ENCODE results near the gene TMEM132E.

TMEM132E gene

GRCh38 chr17:34623856-34624766 is 44.7 kb downstream of the TMEM132E start:
- peaks cover 9% of the 10 kb centered on the region for H3K4me1 ChIP-seq (ENCODE audit: control insufficient read depth, low read depth, low read length)
- H3K36me3 ChIP-seq (ENCODE audit: control insufficient read depth, insufficient read depth, low read length), result no peaks in the 10 kb centered on the region
- H4K8ac ChIP-seq (ENCODE audit: low read depth, low read length), result no peak overlapping the region
- H3K56ac ChIP-seq (ENCODE audit: low read length), result no peak overlapping the region
- no peak overlapping the region for H2BK120ac ChIP-seq (ENCODE audit: low read depth, low read length)
- no peak overlapping the region for H3K27ac ChIP-seq (ENCODE audit: low read depth, low read length)
- H3K27me3 ChIP-seq (ENCODE audit: insufficient read depth, low read length, poor library complexity), result no peaks in the 10 kb centered on the region
- no peak for DNase-seq
- no peak overlapping the region for H3K4ac ChIP-seq (ENCODE audit: low read depth, low read length)
- H2AK5ac ChIP-seq (ENCODE audit: low read length), result no peak overlapping the region
- no peak overlapping the region for H3K18ac ChIP-seq (ENCODE audit: low read length)
- no peak overlapping the region for H3K4me3 ChIP-seq (ENCODE audit: low read length)
- H4K5ac ChIP-seq (ENCODE audit: low read length), result no peak overlapping the region
- no peaks in the 10 kb centered on the region for H3K79me2 ChIP-seq (ENCODE audit: control insufficient read depth, insufficient read depth, low read length)
- H3K4me2 ChIP-seq (ENCODE audit: low read length), result no peak overlapping the region
- peak overlapping the region; percentile 50 for H3K23ac ChIP-seq (ENCODE audit: low read length)
- no peak overlapping the region for H2BK15ac ChIP-seq (replicated peaks; ENCODE audit: low read depth)
- H3K79me1 ChIP-seq (ENCODE audit: low read length), result no peaks in the 10 kb centered on the region
- no peak overlapping the region for H3K9ac ChIP-seq (ENCODE audit: low read length)
- no CpG with 5 or more reads among the region's 12 CpGs for WGBS (ENCODE audit: extremely low coverage, insufficient coverage, low lambda C conversion rate)
- H2BK5ac ChIP-seq (ENCODE audit: low read length), result no peak overlapping the region

GRCh38 chr17:34624767-34625383 is 45.5 kb downstream of the TMEM132E start:
- H4K8ac ChIP-seq (ENCODE audit: low read depth, low read length), result no peak overlapping the region
- no peak overlapping the region for H3K23ac ChIP-seq (ENCODE audit: low read length)
- no peak overlapping the region for H2AK5ac ChIP-seq (ENCODE audit: low read length)
- no peak overlapping the region for H3K9ac ChIP-seq (ENCODE audit: low read length)
- no peak overlapping the region for H3K4ac ChIP-seq (ENCODE audit: low read depth, low read length)
- no CpG with 5 or more reads among the region's 7 CpGs for WGBS (ENCODE audit: extremely low coverage, insufficient coverage, low lambda C conversion rate)
- no peak overlapping the region for H4K5ac ChIP-seq (ENCODE audit: low read length)
- DNase-seq, result peak; percentile 56
- H2BK15ac ChIP-seq (replicated peaks; ENCODE audit: low read depth), result no peak overlapping the region
- no peaks in the 10 kb centered on the region for H3K27me3 ChIP-seq (ENCODE audit: insufficient read depth, low read length, poor library complexity)
- H3K36me3 ChIP-seq (ENCODE audit: control insufficient read depth, insufficient read depth, low read length), result no peaks in the 10 kb centered on the region
- H2BK120ac ChIP-seq (ENCODE audit: low read depth, low read length), result no peak overlapping the region
- H3K4me2 ChIP-seq (ENCODE audit: low read length), result no peak overlapping the region
- no peak overlapping the region for H3K4me3 ChIP-seq (ENCODE audit: low read length)
- peaks cover 9% of the 10 kb centered on the region for H3K4me1 ChIP-seq (ENCODE audit: control insufficient read depth, low read depth, low read length)
- H3K79me1 ChIP-seq (ENCODE audit: low read length), result no peaks in the 10 kb centered on the region
- H2BK5ac ChIP-seq (ENCODE audit: low read length), result no peak overlapping the region
- H3K56ac ChIP-seq (ENCODE audit: low read length), result no peak overlapping the region
- no peak overlapping the region for H3K27ac ChIP-seq (ENCODE audit: low read depth, low read length)
- no peaks in the 10 kb centered on the region for H3K79me2 ChIP-seq (ENCODE audit: control insufficient read depth, insufficient read depth, low read length)
- H3K18ac ChIP-seq (ENCODE audit: low read length), result no peak overlapping the region

GRCh38 chr17:34626121-34626681 is 46.8 kb downstream of the TMEM132E start:
- Histone ChIP-seq H3K27ac (ENCODE audit: low read depth, low read length) (no peak overlapping the region), H2BK120ac (ENCODE audit: low read depth, low read length) (no peak overlapping the region), H4K5ac (ENCODE audit: low read length) (no peak overlapping the region), H4K8ac (ENCODE audit: low read depth, low read length) (no peak overlapping the region), H3K56ac (ENCODE audit: low read length) (no peak overlapping the region), H3K4me2 (ENCODE audit: low read length) (no peak overlapping the region), H3K18ac (ENCODE audit: low read length) (no peak overlapping the region), H3K36me3 (ENCODE audit: control insufficient read depth, insufficient read depth, low read length) (no peaks in the 10 kb centered on the region), H3K23ac (ENCODE audit: low read length) (no peak overlapping the region), H2BK15ac (replicated peaks; ENCODE audit: low read depth) (no peak overlapping the region), H3K4ac (ENCODE audit: low read depth, low read length) (no peak overlapping the region), H3K79me2 (ENCODE audit: control insufficient read depth, insufficient read depth, low read length) (no peaks in the 10 kb centered on the region), H3K79me1 (ENCODE audit: low read length) (no peaks in the 10 kb centered on the region), H3K4me1 (ENCODE audit: control insufficient read depth, low read depth, low read length) (peaks cover 9% of the 10 kb centered on the region), H3K4me3 (ENCODE audit: low read length) (no peak overlapping the region), H3K9ac (ENCODE audit: low read length) (no peak overlapping the region), H3K27me3 (ENCODE audit: insufficient read depth, low read length, poor library complexity) (no peaks in the 10 kb centered on the region), H2BK5ac (ENCODE audit: low read length) (no peak overlapping the region), H2AK5ac (ENCODE audit: low read length) (no peak overlapping the region)
- DNase-seq, result peak; percentile 49
- no CpG with 5 or more reads among the region's 53 CpGs for WGBS (ENCODE audit: extremely low coverage, insufficient coverage, low lambda C conversion rate)

- H3K27me3 ChIP-seq (ENCODE audit: insufficient read depth, low read length, poor library complexity), result no peaks in the 10 kb centered on the region
- no peak overlapping the region for H2BK15ac ChIP-seq (replicated peaks; ENCODE audit: low read depth)
- no peak for DNase-seq
- no peaks in the 10 kb centered on the region for H3K79me2 ChIP-seq (ENCODE audit: control insufficient read depth, insufficient read depth, low read length)
- no peak overlapping the region for H3K56ac ChIP-seq (ENCODE audit: low read length)
- no peak overlapping the region for H3K4ac ChIP-seq (ENCODE audit: low read depth, low read length)
- H3K23ac ChIP-seq (ENCODE audit: low read length), result no peak overlapping the region
- no peaks in the 10 kb centered on the region for H3K79me1 ChIP-seq (ENCODE audit: low read length)
- no peak overlapping the region for H3K9ac ChIP-seq (ENCODE audit: low read length)
- H3K36me3 ChIP-seq (ENCODE audit: control insufficient read depth, insufficient read depth, low read length), result no peaks in the 10 kb centered on the region
- no peak overlapping the region for H3K18ac ChIP-seq (ENCODE audit: low read length)
- no peak overlapping the region for H3K4me3 ChIP-seq (ENCODE audit: low read length)
- H4K8ac ChIP-seq (ENCODE audit: low read depth, low read length), result no peak overlapping the region
- H2BK5ac ChIP-seq (ENCODE audit: low read length), result no peak overlapping the region
- H2BK120ac ChIP-seq (ENCODE audit: low read depth, low read length), result no peak overlapping the region
- no CpG with 5 or more reads among the region's 8 CpGs for WGBS (ENCODE audit: extremely low coverage, insufficient coverage, low lambda C conversion rate)
- peaks cover 6% of the 10 kb centered on the region for H3K4me1 ChIP-seq (ENCODE audit: control insufficient read depth, low read depth, low read length)
- H3K27ac ChIP-seq (ENCODE audit: low read depth, low read length), result no peak overlapping the region
- H4K5ac ChIP-seq (ENCODE audit: low read length), result no peak overlapping the region
- H2AK5ac ChIP-seq (ENCODE audit: low read length), result no peak overlapping the region
- H3K4me2 ChIP-seq (ENCODE audit: low read length), result no peak overlapping the region
Measured at GRCh38 chr17:34628879-34629278, 49.5 kb downstream of the TMEM132E start.

GRCh38 chr17:34633351-34633750 is 54.0 kb downstream of the TMEM132E start:
- no CpG with 5 or more reads among the region's 4 CpGs for WGBS (ENCODE audit: extremely low coverage, insufficient coverage, low lambda C conversion rate)
- DNase-seq, result peak; percentile 31
- no peaks in the 10 kb centered on the region for H3K27me3 ChIP-seq (ENCODE audit: insufficient read depth, low read length, poor library complexity)

More at GRCh38 chr17:34633351-34633750, 54.0 kb downstream of the TMEM132E start:
- Histone ChIP-seq H4K5ac (ENCODE audit: low read length) (no peak overlapping the region), H2BK120ac (ENCODE audit: low read depth, low read length) (no peak overlapping the region), H4K8ac (ENCODE audit: low read depth, low read length) (no peak overlapping the region), H2BK5ac (ENCODE audit: low read length) (no peak overlapping the region), H3K9ac (ENCODE audit: low read length) (no peak overlapping the region), H3K4me3 (ENCODE audit: low read length) (no peak overlapping the region), H3K79me1 (ENCODE audit: low read length) (no peaks in the 10 kb centered on the region), H2AK5ac (ENCODE audit: low read length) (no peak overlapping the region), H2BK15ac (replicated peaks; ENCODE audit: low read depth) (no peak overlapping the region), H3K56ac (ENCODE audit: low read length) (no peak overlapping the region), H3K4ac (ENCODE audit: low read depth, low read length) (no peak overlapping the region), H3K79me2 (ENCODE audit: control insufficient read depth, insufficient read depth, low read length) (no peaks in the 10 kb centered on the region), H3K4me2 (ENCODE audit: low read length) (no peak overlapping the region), H3K4me1 (ENCODE audit: control insufficient read depth, low read depth, low read length) (no peaks in the 10 kb centered on the region), H3K23ac (ENCODE audit: low read length) (no peak overlapping the region), H3K36me3 (ENCODE audit: control insufficient read depth, insufficient read depth, low read length) (no peaks in the 10 kb centered on the region), H3K18ac (ENCODE audit: low read length) (no peak overlapping the region), H3K27ac (ENCODE audit: low read depth, low read length) (no peak overlapping the region)

All from mesendoderm (in vitro differentiated cells).